Left ventricle myocardium inferior (tissue), 1 donor: ENCODE measurements around the gene LIN52. TPM values are rescaled to one million over a fixed set of nuclear protein-coding genes. Genes with fewer than 3 reads are reported as not detected.

Experiments
- DNase-seq: peaks from one replicate; pipeline ENCODE4 v3.0.0-alpha.2; 2020
- H3K27ac ChIP-seq: fragments of 200-600 bp; replicated peaks from 2 replicates; pipeline ENCODE4 v1.8.0; 2021
- H3K27me3 ChIP-seq: fragments of 200-600 bp; 2 replicates; pipeline ENCODE4 v1.8.0; 2021; ENCODE audit warnings: low read depth
- H3K36me3 ChIP-seq: fragments of 200-600 bp; 2 replicates; pipeline ENCODE4 v1.8.0; 2021
- H3K4me1 ChIP-seq: fragments of 200-600 bp; 2 replicates; pipeline ENCODE4 v1.8.0; 2021
- H3K4me3 ChIP-seq: fragments of 200-600 bp; 2 replicates; pipeline ENCODE4 v1.8.0; 2021; ENCODE audit warnings: mild to moderate bottlenecking, moderate library complexity
- H3K9me3 ChIP-seq: fragments of 200-600 bp; replicated peaks from 2 replicates; pipeline ENCODE4 v1.8.0; 2021
- CTCF ChIP-seq: fragments of 200-600 bp; IDR thresholded peaks from 2 replicates; pipeline ENCODE4 v1.8.0; 2021; ENCODE audit warnings: antibody characterized with exemption, mild to moderate bottlenecking, borderline replicate concordance
- intact Hi-C: fragments of 100-400 bp; cut with micrococcal nuclease; formaldehyde crosslinking; loops from one replicate; pipeline ENCODE4 v1.11.0; 2022
- total RNA-seq: library from RNA; stranded (reverse); fragmentation: NEBNext Ultra II Directional; extraction: Animal tissue kit (Norgen Biotek cat#: 25700); gene quantifications from one replicate; pipeline ENCODE4 v1.2.1, GENCODE V29; 2021
- donor health status: DM: no; HTN: yes; CAD: no; lungs with severe emphysema.

LIN52 gene
- total RNA-seq, 1 donor from 2014 or later = 8.0 TPM

DNA sequence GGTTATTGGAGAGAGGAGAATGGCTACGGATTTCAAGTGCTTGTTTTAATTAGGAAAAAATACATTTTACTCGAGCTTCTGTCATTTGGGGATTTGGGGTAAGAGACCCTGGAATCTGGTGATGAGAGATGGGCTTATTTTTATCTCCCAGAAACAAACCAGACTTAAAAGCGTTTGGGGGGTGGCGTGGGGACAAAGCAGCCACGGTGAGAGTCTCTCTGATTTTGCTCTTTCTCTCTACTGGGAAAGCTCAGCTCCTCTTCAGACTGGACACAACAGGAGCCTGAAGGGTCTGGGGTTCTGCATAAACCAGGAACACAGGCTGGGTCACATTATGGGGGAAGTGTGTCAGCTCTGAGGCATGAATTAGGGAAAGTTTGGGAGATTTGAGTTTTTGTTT lies 158.3 kb downstream of the LIN52 start:
- intact Hi-C loops = loop anchor here (10.0 kb wide), 1 partner anchor 128 kb away; no protein-coding TSS in a partner anchor
- DNase-seq = no peak
- H3K27ac ChIP-seq = no peak overlapping the region
- H3K9me3 ChIP-seq = no peaks in the 10 kb centered on the region
- TF ChIP-seq CTCF = no peak
- H3K27me3 ChIP-seq = peaks cover 98% of the 10 kb centered on the region
- H3K36me3 ChIP-seq = no peaks in the 10 kb centered on the region
- peaks cover 26% of the 10 kb centered on the region for H3K4me1 ChIP-seq
- no peak overlapping the region for H3K4me3 ChIP-seq

- peaks cover 97% of the 10 kb centered on the region for H3K27me3 ChIP-seq
- peaks cover 26% of the 10 kb centered on the region for H3K4me1 ChIP-seq
- no peak overlapping the region for H3K4me3 ChIP-seq
- DNase-seq = no peak
- no peaks in the 10 kb centered on the region for H3K9me3 ChIP-seq
- no peaks in the 10 kb centered on the region for H3K36me3 ChIP-seq
- intact Hi-C loops = loop anchor here (10.0 kb wide), 1 partner anchor 129 kb away; no protein-coding TSS in a partner anchor
- TF ChIP-seq CTCF = no peak
- H3K27ac ChIP-seq = no peak overlapping the region
Measured at GRCh38 chr14:74244115-74244514, 159.4 kb downstream of the LIN52 start.

GRCh38 chr14:74245292-74245691 lies 160.5 kb downstream of the LIN52 start:
- TF ChIP-seq CTCF = no peak
- DNase-seq = no peak
- peaks cover 15% of the 10 kb centered on the region for H3K4me1 ChIP-seq
- peaks cover 85% of the 10 kb centered on the region for H3K27me3 ChIP-seq
- intact Hi-C loops = loop anchor here (10.0 kb wide), 1 partner anchor 130 kb away; no protein-coding TSS in a partner anchor
- H3K27ac ChIP-seq = no peak overlapping the region
- no peaks in the 10 kb centered on the region for H3K36me3 ChIP-seq
- no peaks in the 10 kb centered on the region for H3K9me3 ChIP-seq
- no peak overlapping the region for H3K4me3 ChIP-seq

GRCh38 chr14:74246542-74246941 lies 161.8 kb downstream of the LIN52 start:
- no peak overlapping the region for H3K27ac ChIP-seq

DNA sequence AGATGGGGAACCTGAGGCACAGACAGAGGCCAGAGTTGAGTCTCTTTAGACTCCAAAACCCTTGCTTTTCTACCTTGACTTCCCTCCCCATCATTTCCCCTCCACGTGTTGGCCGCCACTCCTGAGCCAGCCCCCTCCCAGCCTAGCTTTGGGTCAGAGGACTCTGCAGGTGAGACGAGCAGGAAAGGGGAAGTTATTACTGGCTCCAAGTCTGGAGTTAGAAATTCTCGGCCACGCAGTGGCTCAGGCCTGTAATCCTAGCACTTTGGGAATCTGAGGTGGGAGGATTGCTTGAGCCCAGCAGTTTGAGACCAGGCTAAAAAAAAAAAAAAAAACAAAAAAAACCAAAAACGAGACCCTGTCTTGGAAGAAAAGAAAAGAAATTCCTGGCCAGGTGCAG lies 163.3 kb downstream of the LIN52 start:
- Histone ChIP-seq H3K9me3 (no peaks in the 10 kb centered on the region), H3K4me1 (peaks cover 7% of the 10 kb centered on the region), H3K27me3 (peaks cover 71% of the 10 kb centered on the region), H3K4me3 (no peak overlapping the region), H3K36me3 (no peaks in the 10 kb centered on the region), H3K27ac (no peak overlapping the region)
- no peak for TF ChIP-seq CTCF
- intact Hi-C loops = loop anchor here (10.0 kb wide), 1 partner anchor 133 kb away; no protein-coding TSS in a partner anchor
- no peak for DNase-seq

More at GRCh38 chr14:74246542-74246941, 161.8 kb downstream of the LIN52 start:
- no peak for DNase-seq
- H3K4me3 ChIP-seq = no peak overlapping the region
- peaks cover 72% of the 10 kb centered on the region for H3K27me3 ChIP-seq
- no peaks in the 10 kb centered on the region for H3K36me3 ChIP-seq
- H3K4me1 ChIP-seq = peaks cover 6% of the 10 kb centered on the region
- no peaks in the 10 kb centered on the region for H3K9me3 ChIP-seq
- TF ChIP-seq CTCF = no peak
- intact Hi-C loops = loop anchor here (10.0 kb wide), 1 partner anchor 132 kb away; no protein-coding TSS in a partner anchor
